OCI-LY7 (cell line): ENCODE measurements around the gene TWIST2.

Source experiments
- EZH2phosphoT487 ChIP-seq: fragments of 200-600 bp; sonication (generic); IDR thresholded peaks from 2 replicates; pipeline ENCODE4 v1.6.1; 2018; ENCODE audit warnings: low read depth, borderline replicate concordance, mild to moderate bottlenecking, mixed run types, antibody characterized with exemption, low read length, moderate library complexity, mixed read lengths
- TF ChIP-seq, protein P1 (sequence below): fragments of 200-600 bp; sonication (generic); conservative IDR thresholded peaks from 2 replicates; pipeline ENCODE4 v1.5.1; 2014; ENCODE audit warnings: mild to moderate bottlenecking, antibody characterized with exemption, low read length, moderate library complexity, mixed read lengths

DNA sequence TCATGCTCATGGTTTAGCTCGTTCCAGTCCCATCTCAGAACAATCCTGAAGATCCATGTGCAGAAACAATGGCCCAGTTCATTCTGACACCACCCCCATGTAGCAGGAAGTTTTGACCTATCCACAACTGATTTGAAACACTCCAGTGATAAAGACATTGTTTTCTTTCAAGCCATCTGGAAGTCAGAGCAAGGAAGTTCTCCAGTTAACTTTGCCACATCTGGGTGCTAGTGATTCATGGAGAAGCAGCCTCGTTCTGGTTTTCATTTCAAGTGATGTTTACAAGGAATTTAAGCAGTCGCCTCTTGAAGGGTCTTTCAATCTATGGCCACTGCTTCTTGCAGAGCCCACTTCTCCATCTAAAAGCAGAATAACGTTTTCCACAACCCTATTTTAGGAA, 36.6 kb upstream of the TWIST2 start:
- TF ChIP-seq, protein P1, sequence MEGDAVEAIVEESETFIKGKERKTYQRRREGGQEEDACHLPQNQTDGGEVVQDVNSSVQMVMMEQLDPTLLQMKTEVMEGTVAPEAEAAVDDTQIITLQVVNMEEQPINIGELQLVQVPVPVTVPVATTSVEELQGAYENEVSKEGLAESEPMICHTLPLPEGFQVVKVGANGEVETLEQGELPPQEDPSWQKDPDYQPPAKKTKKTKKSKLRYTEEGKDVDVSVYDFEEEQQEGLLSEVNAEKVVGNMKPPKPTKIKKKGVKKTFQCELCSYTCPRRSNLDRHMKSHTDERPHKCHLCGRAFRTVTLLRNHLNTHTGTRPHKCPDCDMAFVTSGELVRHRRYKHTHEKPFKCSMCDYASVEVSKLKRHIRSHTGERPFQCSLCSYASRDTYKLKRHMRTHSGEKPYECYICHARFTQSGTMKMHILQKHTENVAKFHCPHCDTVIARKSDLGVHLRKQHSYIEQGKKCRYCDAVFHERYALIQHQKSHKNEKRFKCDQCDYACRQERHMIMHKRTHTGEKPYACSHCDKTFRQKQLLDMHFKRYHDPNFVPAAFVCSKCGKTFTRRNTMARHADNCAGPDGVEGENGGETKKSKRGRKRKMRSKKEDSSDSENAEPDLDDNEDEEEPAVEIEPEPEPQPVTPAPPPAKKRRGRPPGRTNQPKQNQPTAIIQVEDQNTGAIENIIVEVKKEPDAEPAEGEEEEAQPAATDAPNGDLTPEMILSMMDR: no peak
- no peak for TF ChIP-seq EZH2phosphoT487
